Epithelial cell of esophagus (primary cell): ENCODE measurements around the gene ZNF107.
A peak's percentile ranks its signal among the peaks of the same experiment; 100 is the strongest.
"Not testable (repeated sequence)": the region's sequence is repeated elsewhere in the genome, so short reads cannot be mapped to it uniquely, and the experiment has no call there.

Experiments
- DNase-seq: peaks from one replicate; pipeline ENCODE4 v3.0.0; 2010; ENCODE audit warnings: low read depth
- H3K4me3 ChIP-seq: 2 replicates; pipeline ENCODE4 v1.5.1; 2011; ENCODE audit warnings: mild to moderate bottlenecking, low read length, control low read depth
- TF ChIP-seq, protein P1 (sequence below): IDR thresholded peaks from 2 replicates; pipeline ENCODE4 v1.5.1; 2011; ENCODE audit warnings: low read depth, mild to moderate bottlenecking, low read length, control low read depth, inconsistent platforms; ENCODE audit not compliant: insufficient read depth; ENCODE audit errors: missing control alignments

Gene ZNF107

GRCh38 chr7:64655811-64656210 is 10.1 kb upstream of the ZNF107 start:
- TF ChIP-seq, protein P1, sequence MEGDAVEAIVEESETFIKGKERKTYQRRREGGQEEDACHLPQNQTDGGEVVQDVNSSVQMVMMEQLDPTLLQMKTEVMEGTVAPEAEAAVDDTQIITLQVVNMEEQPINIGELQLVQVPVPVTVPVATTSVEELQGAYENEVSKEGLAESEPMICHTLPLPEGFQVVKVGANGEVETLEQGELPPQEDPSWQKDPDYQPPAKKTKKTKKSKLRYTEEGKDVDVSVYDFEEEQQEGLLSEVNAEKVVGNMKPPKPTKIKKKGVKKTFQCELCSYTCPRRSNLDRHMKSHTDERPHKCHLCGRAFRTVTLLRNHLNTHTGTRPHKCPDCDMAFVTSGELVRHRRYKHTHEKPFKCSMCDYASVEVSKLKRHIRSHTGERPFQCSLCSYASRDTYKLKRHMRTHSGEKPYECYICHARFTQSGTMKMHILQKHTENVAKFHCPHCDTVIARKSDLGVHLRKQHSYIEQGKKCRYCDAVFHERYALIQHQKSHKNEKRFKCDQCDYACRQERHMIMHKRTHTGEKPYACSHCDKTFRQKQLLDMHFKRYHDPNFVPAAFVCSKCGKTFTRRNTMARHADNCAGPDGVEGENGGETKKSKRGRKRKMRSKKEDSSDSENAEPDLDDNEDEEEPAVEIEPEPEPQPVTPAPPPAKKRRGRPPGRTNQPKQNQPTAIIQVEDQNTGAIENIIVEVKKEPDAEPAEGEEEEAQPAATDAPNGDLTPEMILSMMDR, result no peak
- no peak for DNase-seq
- no peak overlapping the region for H3K4me3 ChIP-seq

- H3K4me3 ChIP-seq, result no peak overlapping the region
- DNase-seq, result peak; percentile 75
- TF ChIP-seq, protein P1, result no peak
Observed at GRCh38 chr7:64656489-64656888, 9.4 kb upstream of the ZNF107 start.

- H3K4me3 ChIP-seq, DNase-seq: not testable (repeated sequence)
Observed at GRCh38 chr7:64662091-64662490, 3.8 kb upstream of the ZNF107 start.

- TF ChIP-seq, protein P1, result no peak
- peak overlapping the region; percentile 85 for H3K4me3 ChIP-seq
- DNase-seq, result no peak
Observed at GRCh38 chr7:64666663-64667050, 724 bp downstream of the ZNF107 start.

DNA sequence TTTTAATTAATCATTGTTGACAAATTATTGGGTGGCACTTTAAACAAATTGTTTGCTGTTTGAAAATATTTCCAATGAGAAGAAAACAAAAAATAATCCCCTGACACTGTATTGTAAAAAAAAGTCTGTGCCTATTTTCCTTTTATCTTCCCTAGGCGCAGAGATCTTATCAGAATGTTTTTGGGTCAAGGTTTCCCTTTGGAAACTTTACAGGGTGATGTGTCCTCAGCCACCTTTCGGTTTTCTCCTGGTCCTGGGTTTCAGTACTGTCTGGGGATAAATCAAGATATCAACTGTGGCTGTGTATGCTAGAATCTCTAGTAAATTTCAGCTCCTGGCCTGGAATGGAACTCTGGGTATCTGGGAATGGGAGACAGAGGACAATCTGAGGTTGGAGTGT is 1.4 kb downstream of the ZNF107 start:
- TF ChIP-seq, protein P1, result no peak
- peak overlapping the region; percentile 85 for H3K4me3 ChIP-seq
- DNase-seq, result no peak

DNA sequence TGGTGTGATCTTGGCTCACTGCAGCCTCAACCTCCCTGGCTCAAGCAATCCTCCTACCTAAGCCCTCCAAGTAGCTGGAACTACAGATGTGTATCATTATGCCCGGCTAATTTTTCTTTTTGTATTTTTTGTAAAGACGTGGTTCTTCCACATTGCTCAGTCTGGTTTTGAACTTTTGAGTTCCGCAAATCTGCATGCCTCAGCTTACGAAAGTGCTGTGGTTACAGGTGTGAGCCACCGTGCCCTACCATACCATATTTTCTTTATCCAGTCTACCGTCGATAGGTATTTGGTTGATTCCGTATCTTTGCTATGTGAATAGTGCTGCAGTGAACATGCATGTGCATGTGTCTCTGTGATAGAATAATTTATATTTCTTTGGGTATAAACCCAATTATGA is 6.5 kb downstream of the ZNF107 start:
- H3K4me3 ChIP-seq, result no peak overlapping the region
- no peak for DNase-seq
- TF ChIP-seq, protein P1, result no peak

DNA sequence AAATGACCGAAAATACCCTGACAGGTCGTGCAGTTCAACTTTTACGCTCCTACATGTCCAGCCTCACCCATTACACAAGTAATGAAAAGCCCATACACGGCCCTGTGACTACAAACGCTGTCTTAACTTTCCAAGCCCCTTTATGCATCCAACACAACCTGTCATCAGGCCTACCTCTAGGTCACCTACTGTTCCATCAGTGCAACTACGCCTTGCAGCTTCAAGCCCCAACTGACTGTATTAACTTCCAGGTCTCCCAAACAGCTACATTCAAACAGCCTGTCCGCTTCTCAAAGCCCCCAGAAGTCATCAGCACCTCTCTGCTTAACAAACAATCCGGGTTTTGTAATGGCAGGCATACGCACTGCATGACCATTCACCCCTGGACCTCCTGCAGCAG is 19.2 kb downstream of the ZNF107 start:
- TF ChIP-seq, protein P1, result no peak
- H3K4me3 ChIP-seq, result no peak overlapping the region
- no peak for DNase-seq

DNA sequence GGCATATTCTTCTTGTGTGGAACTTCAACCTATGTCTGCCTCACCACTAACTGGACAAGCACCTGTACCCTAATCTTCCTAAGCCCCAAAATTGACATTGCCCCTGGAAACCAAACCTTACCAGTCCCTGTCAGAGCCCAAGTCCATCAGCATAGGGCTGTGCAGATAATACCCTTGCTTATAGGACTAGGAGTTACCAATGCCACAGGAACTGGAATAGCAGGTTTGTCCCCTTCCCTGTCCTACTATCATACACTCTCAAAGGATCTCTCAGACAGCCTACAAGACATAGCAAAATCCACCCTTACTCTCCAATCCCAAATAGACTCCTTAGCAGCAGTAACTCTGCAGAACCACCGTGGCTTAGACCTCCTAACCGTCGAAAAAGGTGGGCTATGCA is 19.8 kb downstream of the ZNF107 start:
- H3K4me3 ChIP-seq, result no peak overlapping the region
- DNase-seq, result peak; percentile 84
- TF ChIP-seq, protein P1, result no peak
